PC-9 (cell line): ENCODE measurements around the gene NEDD4. TPM values are rescaled to one million over a fixed set of nuclear protein-coding genes. Genes with fewer than 3 reads are reported as not detected.

Experiments used
- BruUV-seq: library from RNA; stranded (reverse); fragments of 400-500 nt; replicated peaks from 2 replicates; lab custom pipeline; 2021; lab: Mats Ljungman, UMichigan
- CTCF ChIA-PET: fragments of 300-600 bp; sonication (Branson Sonifier 250); formaldehyde crosslinking; loops from one replicate; lab custom pipeline; 2022; ENCODE audit warnings: antibody characterized with exemption; lab: Charles Lee
- POLR2A ChIA-PET: fragments of 300-600 bp; sonication (Branson Sonifier 250); formaldehyde crosslinking; loops from one replicate; lab custom pipeline; 2022; ENCODE audit warnings: antibody characterized with exemption; ENCODE audit not compliant: unreplicated experiment; lab: Charles Lee
- DNase-seq, 2 experiments: peaks; one replicate each; pipeline versions ENCODE4 v3.0.0 to v3.0.0-alpha.2; 2015 to 2022; ENCODE audit warnings: mixed read lengths in 1 of 2
- H2AFZ ChIP-seq: fragments of 200-600 bp; sonication (generic); 2 replicates; pipeline ENCODE4 v1.8.1; 2017; ENCODE audit warnings: antibody characterized with exemption
- H3F3A ChIP-seq: fragments of 200-600 bp; sonication (generic); 2 replicates; pipeline ENCODE4 v1.8.1; 2017; ENCODE audit warnings: antibody characterized with exemption, mild to moderate bottlenecking, low read depth; ENCODE audit not compliant: insufficient read depth
- H3K27ac ChIP-seq: fragments of 200-600 bp; sonication (generic); 2 replicates; pipeline ENCODE4 v1.6.1; 2016; ENCODE audit warnings: mixed run types
- H3K27me3 ChIP-seq: fragments of 200-600 bp; sonication (generic); 2 replicates; pipeline ENCODE4 v1.6.1; 2016; ENCODE audit warnings: low read depth, mixed run types; ENCODE audit not compliant: insufficient read depth
- H3K36me3 ChIP-seq: fragments of 200-600 bp; sonication (generic); 2 replicates; pipeline ENCODE4 v1.6.1; 2016; ENCODE audit warnings: low read depth, mixed run types
- H3K4me1 ChIP-seq: fragments of 200-600 bp; sonication (generic); replicated peaks from 2 replicates; pipeline ENCODE4 v1.6.1; 2016; ENCODE audit warnings: mixed run types; ENCODE audit not compliant: insufficient read depth
- H3K4me2 ChIP-seq: fragments of 200-600 bp; sonication (generic); 2 replicates; pipeline ENCODE4 v1.6.1; 2017; ENCODE audit warnings: mixed run types
- H3K4me3 ChIP-seq: fragments of 200-600 bp; sonication (generic); 2 replicates; pipeline ENCODE4 v1.6.1; 2016; ENCODE audit warnings: mixed run types
- H3K79me2 ChIP-seq: fragments of 200-600 bp; sonication (generic); 2 replicates; pipeline ENCODE4 v1.6.1; 2017; ENCODE audit warnings: low read depth, mixed run types
- H3K9me2 ChIP-seq: fragments of 200-600 bp; sonication (generic); 2 replicates; pipeline ENCODE4 v1.8.1; 2017; ENCODE audit warnings: mild to moderate bottlenecking; ENCODE audit not compliant: insufficient read depth
- H3K9me3 ChIP-seq: fragments of 200-600 bp; sonication (generic); 2 replicates; pipeline ENCODE4 v1.8.1; 2016; ENCODE audit warnings: low read depth; ENCODE audit not compliant: insufficient read depth
- H4K20me1 ChIP-seq: fragments of 200-600 bp; sonication (generic); 2 replicates; pipeline ENCODE4 v1.8.1; 2017; ENCODE audit not compliant: insufficient read depth
- EZH2 ChIP-seq: fragments of 200-600 bp; sonication (generic); IDR thresholded peaks from 2 replicates; pipeline ENCODE4 v1.8.0; 2017; ENCODE audit warnings: antibody characterized with exemption, low read depth
- intact Hi-C: fragments of 100-400 bp; cut with micrococcal nuclease; formaldehyde crosslinking; loops from one replicate; pipeline ENCODE4 v1.10.0; 2022; ENCODE audit not compliant: unreplicated experiment
- total RNA-seq: library from RNA; stranded (reverse); gene quantifications from 2 replicates; pipeline ENCODE4 v1.2.3, GENCODE V29; 2021
- TF ChIP-seq, protein P1 (sequence below): fragments of 200-600 bp; sonication (generic); conservative IDR thresholded peaks from 2 replicates; pipeline ENCODE4 v1.6.1; 2017; ENCODE audit warnings: mixed run types, antibody characterized with exemption, mild to moderate bottlenecking, moderate library complexity

Gene NEDD4
- total RNA-seq, 1 experiment from 2014 or later: 24.5 TPM

DNA sequence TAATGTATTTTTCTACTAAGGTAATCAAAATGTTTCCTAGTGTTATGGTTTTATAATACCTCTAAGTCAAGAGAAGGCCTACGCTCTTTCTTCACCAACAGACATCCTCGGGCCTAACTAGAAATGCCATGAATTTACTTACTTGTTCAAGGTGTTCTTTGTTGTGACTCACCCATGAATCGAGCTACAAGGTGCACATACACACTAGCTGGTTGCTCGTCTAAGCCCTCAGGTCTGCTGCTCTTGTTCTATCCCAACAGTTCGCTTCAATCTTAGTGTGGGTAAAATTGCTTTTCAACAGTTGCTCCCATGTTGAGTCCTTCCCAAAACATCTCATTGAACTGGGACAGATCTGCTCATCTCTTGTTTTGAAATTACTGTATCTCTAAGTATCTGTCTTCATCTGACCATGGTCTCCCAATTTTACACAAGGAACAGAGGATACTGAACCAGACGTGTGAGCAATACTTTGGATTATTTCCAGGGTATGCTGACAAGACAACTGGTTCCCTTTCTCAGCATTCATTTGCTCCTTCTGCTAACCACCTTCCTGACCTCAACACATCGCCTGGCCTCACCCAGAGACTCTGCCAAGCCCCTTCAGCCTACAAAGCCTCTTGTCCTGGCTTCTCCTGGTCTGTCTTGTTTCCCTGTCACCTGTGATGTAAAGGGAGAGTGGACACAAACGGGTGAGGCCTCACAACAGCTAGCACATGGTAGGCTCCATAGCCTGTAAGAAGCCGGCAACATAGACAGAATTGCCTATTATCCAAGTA is 84.2 kb downstream of the NEDD4 start:
- Histone ChIP-seq H3K9me3 (no peaks in the 10 kb centered on the region), H3F3A (peaks cover 14% of the 10 kb centered on the region; the same call in 1 of the 2 replicates), H3K27ac (no peak overlapping the region), H3K79me2 (no peaks in the 10 kb centered on the region), H3K9me2 (no peaks in the 10 kb centered on the region), H3K36me3 (no peaks in the 10 kb centered on the region), H3K27me3 (no peaks in the 10 kb centered on the region), H4K20me1 (no peaks in the 10 kb centered on the region), H3K4me3 (no peak overlapping the region), H2AFZ (no peak overlapping the region), H3K4me1 (peaks cover 13% of the 10 kb centered on the region), H3K4me2 (no peak overlapping the region)
- CTCF ChIA-PET: no interaction called here
- no TSS peak for BruUV-seq
- intact Hi-C loops: no loop called here
- POLR2A ChIA-PET: no interaction called here
- TF ChIP-seq, protein P1, sequence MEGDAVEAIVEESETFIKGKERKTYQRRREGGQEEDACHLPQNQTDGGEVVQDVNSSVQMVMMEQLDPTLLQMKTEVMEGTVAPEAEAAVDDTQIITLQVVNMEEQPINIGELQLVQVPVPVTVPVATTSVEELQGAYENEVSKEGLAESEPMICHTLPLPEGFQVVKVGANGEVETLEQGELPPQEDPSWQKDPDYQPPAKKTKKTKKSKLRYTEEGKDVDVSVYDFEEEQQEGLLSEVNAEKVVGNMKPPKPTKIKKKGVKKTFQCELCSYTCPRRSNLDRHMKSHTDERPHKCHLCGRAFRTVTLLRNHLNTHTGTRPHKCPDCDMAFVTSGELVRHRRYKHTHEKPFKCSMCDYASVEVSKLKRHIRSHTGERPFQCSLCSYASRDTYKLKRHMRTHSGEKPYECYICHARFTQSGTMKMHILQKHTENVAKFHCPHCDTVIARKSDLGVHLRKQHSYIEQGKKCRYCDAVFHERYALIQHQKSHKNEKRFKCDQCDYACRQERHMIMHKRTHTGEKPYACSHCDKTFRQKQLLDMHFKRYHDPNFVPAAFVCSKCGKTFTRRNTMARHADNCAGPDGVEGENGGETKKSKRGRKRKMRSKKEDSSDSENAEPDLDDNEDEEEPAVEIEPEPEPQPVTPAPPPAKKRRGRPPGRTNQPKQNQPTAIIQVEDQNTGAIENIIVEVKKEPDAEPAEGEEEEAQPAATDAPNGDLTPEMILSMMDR: no peak
- no peak for TF ChIP-seq EZH2
- no peak for DNase-seq

DNA sequence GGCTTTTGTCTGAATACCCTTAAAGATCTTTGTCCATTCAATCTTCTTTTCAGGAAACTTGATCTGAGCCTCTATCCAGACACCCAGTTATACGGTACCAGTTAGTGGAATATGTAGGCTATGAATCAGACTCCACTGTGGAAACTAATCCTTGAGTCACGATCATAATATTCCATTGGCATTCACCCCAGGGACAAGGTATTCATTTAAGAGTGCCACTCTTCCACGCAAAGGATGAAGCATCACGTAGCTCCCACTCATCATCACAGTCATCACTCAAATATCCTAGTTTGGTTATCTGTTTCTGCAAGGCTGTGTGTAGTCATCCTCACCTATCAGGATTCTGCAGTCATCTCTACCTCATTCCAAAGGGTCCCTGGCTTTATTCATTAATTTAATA is 85.6 kb downstream of the NEDD4 start:
- Histone ChIP-seq H3K36me3 (no peaks in the 10 kb centered on the region), H3K27ac (0 out of 2 replicates have a peak overlapping the region, but pooled peaks have one; percentile 34), H2AFZ (no peak overlapping the region), H3K9me3 (no peaks in the 10 kb centered on the region), H3K79me2 (no peaks in the 10 kb centered on the region), H3K4me2 (no peak overlapping the region), H4K20me1 (no peaks in the 10 kb centered on the region), H3F3A (peaks cover 14% of the 10 kb centered on the region; the same call in 1 of the 2 replicates), H3K9me2 (no peaks in the 10 kb centered on the region), H3K4me1 (peaks cover 13% of the 10 kb centered on the region), H3K27me3 (no peaks in the 10 kb centered on the region), H3K4me3 (no peak overlapping the region)
- BruUV-seq: no TSS peak
- no peak for TF ChIP-seq EZH2
- TF ChIP-seq, protein P1: no peak
- CTCF ChIA-PET: interaction anchor here (1.0 kb wide), 2 partner anchors 9 to 10 kb away, joined by 4 to 5 read pairs; no protein-coding TSS in a partner anchor
- intact Hi-C loops: no loop called here
- DNase-seq: peak; percentile 20 to 74
- POLR2A ChIA-PET: interaction anchor here (0.7 kb wide), 1 partner anchor 348 kb away, joined by 5 read pairs; no protein-coding TSS in a partner anchor

DNA sequence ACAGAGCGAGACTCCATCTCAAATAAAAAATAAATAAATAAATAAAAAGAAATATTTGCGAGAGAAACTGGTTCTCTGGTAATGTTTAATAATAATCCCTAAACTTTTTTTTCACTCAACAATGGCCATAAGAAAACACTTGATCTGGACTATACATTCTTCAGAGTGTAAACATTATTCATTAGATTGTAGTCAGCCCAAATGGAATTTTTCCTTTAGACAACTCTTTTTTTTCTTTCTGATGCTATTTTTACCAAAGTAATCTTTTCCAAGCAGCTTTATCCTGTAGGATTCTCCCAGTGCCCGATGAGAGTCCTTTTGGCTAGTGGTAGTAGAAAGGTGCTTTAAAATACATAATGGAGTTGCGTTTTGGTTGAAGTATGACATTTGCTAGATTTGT is 90.4 kb downstream of the NEDD4 start:
- BruUV-seq: no TSS peak
- Histone ChIP-seq H2AFZ (no peak overlapping the region), H3K27ac (no peak overlapping the region), H4K20me1 (no peaks in the 10 kb centered on the region), H3K36me3 (no peaks in the 10 kb centered on the region), H3K4me1 (peaks cover 7% of the 10 kb centered on the region; the same call in 1 of the 2 replicates), H3F3A (peaks cover 7% of the 10 kb centered on the region; the same call in 1 of the 2 replicates), H3K9me3 (no peaks in the 10 kb centered on the region), H3K4me3 (no peak overlapping the region), H3K9me2 (no peaks in the 10 kb centered on the region), H3K4me2 (no peak overlapping the region), H3K79me2 (no peaks in the 10 kb centered on the region), H3K27me3 (no peaks in the 10 kb centered on the region)
- CTCF ChIA-PET: no interaction called here
- POLR2A ChIA-PET: no interaction called here
- no peak for TF ChIP-seq EZH2
- intact Hi-C loops: no loop called here
- DNase-seq: no peak
